GM12875 (cell line): ENCODE measurements around the gene GSTM1.

Experiments
- H3K4me3 ChIP-seq: one replicate; pipeline ENCODE4 v1.5.1; 2011; ENCODE audit warnings: low read depth, low read length, control low read depth
- CTCF ChIP-seq: IDR thresholded peaks from 2 replicates; pipeline ENCODE4 v1.5.1; 2011; ENCODE audit warnings: low read depth, mild to moderate bottlenecking, control low read depth, inconsistent platforms, low read length, moderate library complexity, borderline replicate concordance; ENCODE audit not compliant: insufficient read depth

The GSTM1 gene

DNA sequence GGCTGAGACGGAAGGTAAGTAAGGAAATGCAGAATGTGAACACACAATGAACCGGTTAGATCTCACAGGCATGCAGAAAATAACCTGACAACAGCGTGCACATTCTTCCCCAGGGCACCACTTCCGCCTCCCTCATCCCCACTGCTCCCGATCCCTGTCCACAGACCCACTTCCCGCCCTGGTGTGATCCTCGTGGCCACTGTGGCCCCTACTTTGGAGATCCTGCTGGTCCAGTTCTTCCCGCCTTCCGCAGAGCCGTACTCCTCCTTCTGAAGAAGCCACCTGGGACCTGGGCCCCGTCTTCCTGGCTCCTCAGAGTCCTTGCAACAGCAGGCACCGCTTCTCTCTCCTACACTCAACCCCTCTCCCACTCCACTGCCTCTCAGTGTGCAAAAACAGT, 33.1 kb upstream of the GSTM1 start:
- H3K4me3 ChIP-seq = no peak overlapping the region
- no peak for TF ChIP-seq CTCF

- H3K4me3 ChIP-seq = peak within 1 kb of the TSS; percentile 72
- TF ChIP-seq CTCF = no peak
Observed at GRCh38 chr1:109655615-109656519, 31.8 kb upstream of the GSTM1 start, which contains the start of gene GSTM4. GSTM4 (plus strand) TSS chr1:109656099; CDS start chr1:109656390, 291 bp downstream.

- TF ChIP-seq CTCF = no peak
- H3K4me3 ChIP-seq = no peak overlapping the region
Observed at GRCh38 chr1:109657395-109657794, 30.2 kb upstream of the GSTM1 start.

DNA sequence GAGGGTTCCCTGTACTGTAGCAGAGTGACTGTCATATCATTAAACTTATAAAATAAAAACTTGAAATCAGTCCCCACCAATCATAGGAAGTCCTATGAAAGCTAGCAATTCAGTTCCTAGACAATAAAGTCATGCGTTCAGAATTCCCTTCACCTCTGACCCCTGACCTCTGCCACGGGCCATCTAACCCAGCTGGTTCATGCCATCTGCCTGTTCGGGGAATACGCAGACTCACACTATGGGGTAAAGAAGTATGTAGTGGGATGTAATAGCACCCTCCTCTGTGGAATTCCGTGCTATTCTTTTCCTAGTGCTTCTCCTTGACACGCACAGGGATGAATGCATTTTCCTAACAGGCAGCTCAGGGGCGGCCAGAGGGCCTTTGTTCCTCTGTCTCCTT, 29.6 kb upstream of the GSTM1 start:
- no peak overlapping the region for H3K4me3 ChIP-seq
- TF ChIP-seq CTCF = no peak

GRCh38 chr1:109658533-109659042, 29.0 kb upstream of the GSTM1 start:
- no peak for TF ChIP-seq CTCF
- no peak overlapping the region for H3K4me3 ChIP-seq

DNA sequence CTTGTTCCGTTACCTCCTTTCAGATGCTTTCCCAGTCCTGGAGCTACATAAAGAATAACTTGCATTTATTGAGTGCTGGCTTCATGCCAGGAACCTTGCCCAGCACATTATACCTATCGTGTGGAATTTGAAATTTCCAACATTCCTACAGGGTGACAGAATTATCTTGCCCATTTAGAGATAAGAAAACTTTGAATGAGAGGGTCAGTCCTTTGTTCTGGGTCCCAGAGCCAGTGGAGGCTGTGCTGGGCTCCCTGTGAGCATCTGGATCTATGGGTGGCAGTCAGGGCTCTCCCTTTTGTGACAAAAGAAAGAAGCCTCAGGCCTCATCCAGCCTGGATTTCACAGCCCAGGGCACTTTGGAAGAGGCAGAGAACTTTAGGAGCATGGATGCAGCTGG, 28.5 kb upstream of the GSTM1 start:
- no peak overlapping the region for H3K4me3 ChIP-seq
- no peak for TF ChIP-seq CTCF
